ENCODE results near the gene TUBA1C.

Gene TUBA1C

DNA sequence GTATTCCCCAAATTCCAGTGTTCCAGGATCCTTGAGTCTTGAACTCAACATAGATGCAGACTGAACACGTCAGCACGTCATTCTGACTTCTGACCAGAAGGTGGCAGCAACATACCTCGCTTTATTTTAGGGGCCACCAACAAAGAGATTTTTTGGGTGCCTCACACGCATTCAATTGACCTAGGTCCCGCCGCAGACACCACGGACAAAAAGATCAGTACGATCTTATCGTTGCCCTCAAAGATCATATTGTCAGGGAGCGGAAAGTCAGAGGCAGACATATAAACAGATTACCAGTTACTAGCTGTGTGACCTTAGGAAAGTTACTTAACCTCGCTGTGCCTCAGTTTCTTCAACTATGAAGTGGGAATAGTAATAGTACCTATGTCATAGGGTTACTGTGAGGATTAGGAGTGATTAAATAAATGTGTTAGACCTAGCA lies 23.6 kb downstream of the TUBA1C start:
- no peak overlapping the region for H3K4me3 ChIP-seq (ENCODE audit: low read depth, low read length)
- DNase-seq (ENCODE audit: low read depth), result no peak
- TF ChIP-seq, protein P1, sequence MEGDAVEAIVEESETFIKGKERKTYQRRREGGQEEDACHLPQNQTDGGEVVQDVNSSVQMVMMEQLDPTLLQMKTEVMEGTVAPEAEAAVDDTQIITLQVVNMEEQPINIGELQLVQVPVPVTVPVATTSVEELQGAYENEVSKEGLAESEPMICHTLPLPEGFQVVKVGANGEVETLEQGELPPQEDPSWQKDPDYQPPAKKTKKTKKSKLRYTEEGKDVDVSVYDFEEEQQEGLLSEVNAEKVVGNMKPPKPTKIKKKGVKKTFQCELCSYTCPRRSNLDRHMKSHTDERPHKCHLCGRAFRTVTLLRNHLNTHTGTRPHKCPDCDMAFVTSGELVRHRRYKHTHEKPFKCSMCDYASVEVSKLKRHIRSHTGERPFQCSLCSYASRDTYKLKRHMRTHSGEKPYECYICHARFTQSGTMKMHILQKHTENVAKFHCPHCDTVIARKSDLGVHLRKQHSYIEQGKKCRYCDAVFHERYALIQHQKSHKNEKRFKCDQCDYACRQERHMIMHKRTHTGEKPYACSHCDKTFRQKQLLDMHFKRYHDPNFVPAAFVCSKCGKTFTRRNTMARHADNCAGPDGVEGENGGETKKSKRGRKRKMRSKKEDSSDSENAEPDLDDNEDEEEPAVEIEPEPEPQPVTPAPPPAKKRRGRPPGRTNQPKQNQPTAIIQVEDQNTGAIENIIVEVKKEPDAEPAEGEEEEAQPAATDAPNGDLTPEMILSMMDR (IDR thresholded peaks at IDR 0.05; ENCODE audit: control insufficient read depth, extremely low read depth, insufficient read depth), result peak; percentile 88

DNA sequence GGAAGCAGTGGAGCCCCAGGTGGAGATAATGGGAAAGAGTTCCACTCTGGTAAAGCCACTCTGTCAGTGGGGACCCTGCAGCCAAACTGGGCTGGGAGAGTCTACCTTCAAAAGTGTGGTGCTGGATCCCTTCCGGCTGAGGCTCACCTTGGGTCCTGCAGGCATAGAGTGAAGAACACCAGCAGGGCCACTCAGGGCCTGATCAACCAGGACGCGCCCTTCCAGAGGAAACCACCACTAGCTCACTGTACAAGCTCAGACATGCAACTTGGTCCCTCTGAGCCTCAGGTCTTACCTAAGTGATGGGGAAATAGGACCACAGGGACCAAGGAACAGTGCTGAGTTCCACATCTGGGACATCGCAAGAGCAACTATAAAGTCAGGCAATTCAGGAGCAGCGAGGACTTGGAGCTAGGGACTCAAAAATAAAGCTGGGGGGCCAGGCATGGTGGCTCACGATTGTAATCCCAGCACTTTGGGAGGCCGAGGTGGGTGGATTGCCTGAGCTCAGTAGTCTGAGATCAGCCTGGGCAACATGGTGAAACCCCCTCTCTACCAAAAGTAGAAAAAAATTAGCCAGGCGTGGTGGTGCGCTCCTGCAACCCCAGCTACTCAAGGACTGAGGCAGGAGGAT lies 24.2 kb downstream of the TUBA1C start:
- DNase-seq (ENCODE audit: low read depth), result no peak
- TF ChIP-seq, protein P1 (IDR thresholded peaks at IDR 0.05; ENCODE audit: control insufficient read depth, extremely low read depth, insufficient read depth), result no peak
- H3K4me3 ChIP-seq (ENCODE audit: low read depth, low read length), result no peak overlapping the region

DNA sequence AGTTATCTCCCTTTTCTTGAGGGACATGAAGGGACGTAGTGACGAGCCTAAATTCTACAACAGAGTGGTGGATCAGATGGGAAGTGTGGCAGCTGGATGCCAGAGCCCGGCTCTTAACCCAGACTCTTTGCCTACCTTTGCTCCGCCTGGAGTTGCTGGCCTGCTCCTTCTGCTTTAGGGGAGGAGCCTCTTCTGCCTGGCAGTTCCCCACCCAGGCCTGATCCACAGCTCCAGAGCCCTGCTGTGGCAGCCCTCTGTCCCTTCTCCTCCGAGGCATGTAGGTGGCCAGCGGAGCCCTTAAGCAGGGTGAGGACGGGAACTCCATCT lies 27.8 kb downstream of the TUBA1C start:
- peak overlapping the region; percentile 35 for H3K4me3 ChIP-seq (ENCODE audit: low read depth, low read length)
- peak; percentile 50 for DNase-seq (ENCODE audit: low read depth)
- TF ChIP-seq, protein P1 (IDR thresholded peaks at IDR 0.05; ENCODE audit: control insufficient read depth, extremely low read depth, insufficient read depth), result no peak

DNA sequence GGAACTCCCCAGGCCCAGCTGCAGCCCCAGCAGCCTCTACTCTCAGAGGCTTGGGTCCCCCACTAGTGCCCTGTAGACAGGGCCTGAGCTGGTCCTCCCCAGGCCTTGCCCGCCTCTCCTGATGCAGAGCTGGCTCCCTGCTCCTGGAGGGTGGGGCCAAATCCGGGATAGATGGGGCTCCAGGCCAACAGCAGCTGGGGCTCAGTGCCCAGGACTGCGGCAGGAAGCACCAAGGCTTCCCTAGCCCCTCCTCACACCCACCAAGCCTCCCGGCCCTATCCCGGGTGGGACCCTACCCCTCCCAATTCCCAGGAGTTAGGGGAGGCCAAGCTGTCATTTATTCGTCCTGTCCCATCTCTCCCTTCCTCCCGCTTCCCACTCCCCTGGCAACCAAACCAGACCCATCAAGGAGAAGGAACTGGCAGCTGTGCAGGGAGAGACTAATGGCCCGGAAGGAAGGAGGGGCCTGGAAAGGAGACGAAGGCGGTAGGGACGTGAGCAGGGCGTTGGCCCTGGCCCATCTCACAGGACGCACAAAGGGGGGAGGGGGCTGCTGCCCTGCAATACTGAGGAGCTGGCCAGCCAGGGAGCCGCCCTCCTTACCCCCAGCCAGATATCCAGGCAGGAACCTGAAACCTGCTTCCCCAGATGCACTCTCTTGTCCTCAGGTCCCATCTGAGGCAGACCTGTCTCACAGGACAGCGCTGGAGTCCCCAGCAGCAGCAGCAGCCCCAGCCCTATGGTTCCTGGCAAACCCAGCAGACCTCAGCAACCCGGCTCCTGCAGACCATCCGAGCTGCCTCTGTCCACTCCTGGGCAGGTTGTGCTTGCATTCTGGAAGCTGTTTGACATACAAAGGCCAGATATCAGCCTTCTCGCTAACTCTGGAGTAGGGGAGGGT lies 28.4 kb downstream of the TUBA1C start:
- TF ChIP-seq, protein P1 (IDR thresholded peaks at IDR 0.05; ENCODE audit: control insufficient read depth, extremely low read depth, insufficient read depth), result no peak
- peak; percentile 65 for DNase-seq (ENCODE audit: low read depth)
- peak overlapping the region; percentile 35 for H3K4me3 ChIP-seq (ENCODE audit: low read depth, low read length)

DNA sequence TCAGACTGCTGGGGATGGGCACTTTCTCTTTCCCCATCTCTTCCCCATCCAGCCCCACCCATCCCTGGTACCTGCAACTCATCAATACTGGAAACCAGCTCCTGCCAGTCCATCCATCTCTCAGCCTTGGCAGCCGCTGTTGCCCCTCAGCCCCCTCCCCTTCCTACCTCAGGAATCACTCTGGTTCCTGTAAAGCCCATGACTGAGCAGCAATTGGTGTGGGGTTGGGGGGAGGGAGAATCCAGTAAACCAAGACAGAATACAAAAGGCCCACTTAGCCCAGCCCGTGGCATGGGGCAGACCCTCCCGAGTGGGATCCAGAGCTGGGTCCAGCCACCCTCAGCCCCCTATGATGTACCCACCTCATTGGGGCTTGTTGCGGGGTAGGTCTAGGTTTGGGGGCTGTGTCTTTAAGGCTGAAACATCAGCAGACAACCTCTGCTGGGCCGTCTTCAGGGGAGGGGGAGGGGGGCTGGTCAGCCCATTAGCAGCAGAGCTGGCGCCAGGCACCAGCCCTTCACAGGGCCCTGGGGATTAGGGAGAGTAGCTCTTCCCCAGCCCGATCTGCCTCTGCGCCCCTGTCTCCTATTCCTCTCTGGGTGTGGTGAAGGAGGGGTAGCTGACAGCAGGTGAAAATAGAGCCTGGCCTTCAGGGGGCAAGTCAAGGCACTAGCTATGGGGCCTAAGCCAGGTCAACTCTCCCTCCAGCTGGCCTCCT lies 29.4 kb downstream of the TUBA1C start:
- DNase-seq (ENCODE audit: low read depth), result no peak
- TF ChIP-seq, protein P1 (IDR thresholded peaks at IDR 0.05; ENCODE audit: control insufficient read depth, extremely low read depth, insufficient read depth), result no peak
- peak overlapping the region; percentile 35 for H3K4me3 ChIP-seq (ENCODE audit: low read depth, low read length)

DNA sequence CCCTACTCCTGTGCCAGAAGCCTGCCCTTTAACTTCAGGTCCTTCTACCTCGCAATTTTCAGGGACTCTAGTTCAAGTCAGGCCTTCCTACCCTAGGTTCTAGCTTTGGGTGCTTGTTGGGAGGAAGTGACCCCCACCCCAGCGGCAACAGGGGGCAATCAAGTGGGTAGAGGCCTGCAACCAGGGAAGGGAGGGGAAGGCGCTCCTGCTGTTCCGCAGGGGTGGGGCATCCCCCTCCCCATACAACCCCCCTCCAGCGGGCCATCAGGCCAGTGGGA lies 29.9 kb downstream of the TUBA1C start:
- TF ChIP-seq, protein P1 (IDR thresholded peaks at IDR 0.05; ENCODE audit: control insufficient read depth, extremely low read depth, insufficient read depth), result no peak
- no peak for DNase-seq (ENCODE audit: low read depth)

More for the DNA sequence above, 29.9 kb downstream of the TUBA1C start:
- H3K4me3 ChIP-seq (ENCODE audit: low read depth, low read length), result no peak overlapping the region

Measured in LNCaP clone FGC (cell line).